Pons (tissue), 1 donor: ENCODE data around the gene SPATA46.

Experiments used
- DNase-seq: peaks from one replicate; pipeline ENCODE4 v3.0.0-alpha.2; 2016; ENCODE audit warnings: low spot score

Gene SPATA46

GRCh38 chr1:162390396-162391185 is 13.9 kb upstream of the SPATA46 start:
- no peak for DNase-seq

- DNase-seq = no peak
These were observed 13.3 kb upstream of the SPATA46 start for GRCh38 chr1:162389971-162390370.

- DNase-seq = no peak
These were observed 12.6 kb upstream of the SPATA46 start for GRCh38 chr1:162389021-162389818.

DNA sequence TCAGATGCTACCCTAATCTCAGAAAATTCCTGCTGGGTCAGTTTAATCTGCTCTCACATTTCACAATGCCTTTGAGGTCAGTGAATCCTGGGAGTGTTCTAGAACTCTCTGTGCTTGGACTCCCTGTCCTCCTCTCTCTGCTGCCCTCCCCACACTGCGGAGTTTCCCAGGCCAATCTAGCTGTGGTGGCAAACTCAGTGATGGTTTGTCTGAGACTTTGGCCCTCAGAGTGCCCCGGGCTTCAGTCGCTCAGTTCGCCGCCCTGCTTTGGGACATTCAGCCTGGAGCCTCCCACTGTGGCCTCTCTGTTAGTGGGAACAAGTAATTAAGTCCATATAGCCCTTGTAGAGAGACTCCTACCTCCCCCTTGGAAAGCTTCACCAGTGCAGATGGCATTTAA is 12.0 kb upstream of the SPATA46 start:
- DNase-seq = no peak

DNA sequence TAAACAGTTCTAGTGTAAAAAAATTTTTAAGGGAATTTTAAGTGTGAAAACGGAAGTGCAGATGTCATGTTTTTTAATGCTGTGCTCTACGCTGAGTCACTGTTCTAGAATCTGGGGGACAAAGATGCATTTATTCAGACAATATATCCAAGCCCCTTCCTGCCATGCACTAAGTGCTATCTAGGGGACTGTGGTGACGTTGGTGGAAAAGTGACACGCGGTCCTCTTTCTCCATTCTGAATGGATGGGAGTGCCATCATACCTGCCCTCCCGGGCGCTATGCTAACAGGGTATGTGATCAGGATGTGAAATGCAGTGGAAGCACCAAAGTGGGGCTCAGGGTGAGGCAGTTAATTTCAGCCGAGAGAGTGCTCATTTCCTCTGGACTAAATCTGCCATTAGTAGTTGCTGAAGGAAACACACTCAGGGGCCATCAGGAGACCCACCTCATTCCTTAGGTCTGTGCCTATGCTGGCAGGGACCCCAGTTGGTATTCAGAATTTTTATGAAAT is 11.5 kb upstream of the SPATA46 start:
- no peak for DNase-seq

DNA sequence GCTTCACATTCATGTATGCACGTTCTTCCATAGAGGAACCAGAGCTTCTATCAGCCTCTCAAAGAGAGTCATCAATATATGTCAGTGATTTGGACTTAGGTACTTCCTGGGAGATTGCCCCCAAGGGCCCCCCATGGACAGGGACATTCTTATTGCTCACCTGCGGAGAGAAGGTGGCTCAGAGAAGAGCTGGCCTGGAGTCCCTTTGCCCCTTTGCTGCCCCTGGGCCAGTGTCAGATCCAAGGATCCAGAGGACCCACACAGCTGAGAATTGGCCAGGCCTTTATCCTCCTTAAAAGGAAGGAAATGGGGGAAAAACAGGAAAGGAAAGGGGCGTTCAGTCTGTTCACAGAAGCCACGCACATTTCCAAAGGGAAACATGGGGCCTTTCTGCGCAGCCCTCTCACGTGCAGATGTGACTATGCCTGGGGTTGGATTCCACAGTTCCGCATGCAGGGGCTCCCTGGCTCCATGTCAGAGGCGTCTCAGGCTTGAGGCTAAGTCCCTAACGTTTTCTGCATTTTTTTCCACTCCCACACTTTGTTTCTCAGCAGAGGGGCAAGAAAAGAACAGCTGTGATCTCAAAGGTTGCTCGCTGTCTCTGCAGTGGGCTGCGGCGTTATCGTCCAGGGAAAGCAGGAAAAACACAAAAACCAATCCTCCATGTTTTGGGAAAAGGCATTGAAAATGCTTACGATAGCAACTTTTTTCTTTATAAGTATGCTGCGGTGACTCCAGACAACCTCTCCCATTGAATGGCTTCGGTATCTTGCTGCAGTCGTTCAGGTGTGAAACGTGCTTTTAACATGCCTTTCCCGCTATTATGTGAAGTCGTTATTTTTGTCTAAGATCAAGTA is 10.8 kb upstream of the SPATA46 start:
- no peak for DNase-seq

DNA sequence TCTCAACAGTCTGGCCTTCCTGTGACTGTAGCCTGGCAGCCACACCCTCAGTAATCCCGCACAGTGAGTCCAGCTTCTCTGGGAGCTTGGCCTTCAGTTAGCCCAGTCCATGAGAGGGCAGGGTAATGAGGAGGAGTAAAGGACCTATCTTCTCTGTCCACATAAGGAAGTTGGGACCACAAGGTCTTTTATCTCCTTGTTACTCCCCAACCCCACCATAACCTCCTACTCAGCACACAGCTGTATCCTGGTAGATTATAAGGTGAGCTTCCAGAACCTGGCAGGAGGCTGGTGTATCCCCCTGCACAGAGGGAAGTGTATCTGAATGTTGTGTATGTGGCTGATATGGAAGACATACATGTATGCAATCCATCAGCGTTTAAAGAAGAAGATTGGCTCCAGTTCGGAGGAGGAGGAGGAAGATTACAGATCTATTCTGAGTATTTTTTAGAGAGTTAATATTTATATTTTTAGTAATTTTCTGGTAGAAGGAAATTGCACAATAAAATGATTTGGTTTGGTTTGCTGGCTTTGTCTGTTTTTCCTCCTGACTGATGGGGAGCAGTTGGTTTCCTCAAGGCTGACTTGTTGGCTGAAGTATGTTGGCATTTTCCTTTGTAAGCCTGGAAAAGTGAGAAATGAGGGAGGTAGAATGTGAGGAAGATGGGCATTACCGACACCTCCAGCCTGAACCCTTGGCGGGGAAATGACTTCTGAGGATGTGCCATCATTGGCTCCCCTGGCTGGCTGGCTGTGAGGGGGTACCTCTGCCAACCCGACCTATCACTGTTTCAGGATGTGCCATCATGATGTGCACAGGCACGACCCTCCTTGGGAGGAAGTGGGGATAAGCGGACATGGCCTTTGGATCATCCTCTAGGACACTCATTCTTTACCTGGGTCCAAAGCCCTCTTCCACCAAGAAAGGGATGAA is 9.9 kb upstream of the SPATA46 start:
- no peak for DNase-seq

DNA sequence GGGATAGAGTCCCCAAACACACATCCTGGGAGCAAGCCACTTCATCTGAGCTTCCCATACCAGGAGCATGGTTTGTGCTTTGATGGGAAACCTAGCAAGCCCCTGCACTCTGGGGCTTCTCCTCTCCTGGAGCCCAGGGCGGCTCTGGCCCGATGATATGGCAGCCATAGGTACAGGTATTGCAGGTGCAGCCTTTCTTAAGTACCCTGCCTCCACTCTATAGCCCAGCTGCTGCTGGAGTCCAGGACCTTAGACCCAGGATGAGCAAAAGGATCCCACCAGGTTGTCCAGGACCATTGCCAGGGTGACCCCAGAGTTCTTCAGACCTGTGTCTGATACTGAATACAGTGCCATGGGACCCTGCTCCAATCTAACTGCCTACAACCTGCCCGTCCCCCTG is 9.0 kb upstream of the SPATA46 start:
- DNase-seq = no peak

- DNase-seq = no peak
These were observed 8.6 kb upstream of the SPATA46 start for GRCh38 chr1:162385280-162385623.

GRCh38 chr1:162384601-162385279 is 8.1 kb upstream of the SPATA46 start:
- no peak for DNase-seq

DNA sequence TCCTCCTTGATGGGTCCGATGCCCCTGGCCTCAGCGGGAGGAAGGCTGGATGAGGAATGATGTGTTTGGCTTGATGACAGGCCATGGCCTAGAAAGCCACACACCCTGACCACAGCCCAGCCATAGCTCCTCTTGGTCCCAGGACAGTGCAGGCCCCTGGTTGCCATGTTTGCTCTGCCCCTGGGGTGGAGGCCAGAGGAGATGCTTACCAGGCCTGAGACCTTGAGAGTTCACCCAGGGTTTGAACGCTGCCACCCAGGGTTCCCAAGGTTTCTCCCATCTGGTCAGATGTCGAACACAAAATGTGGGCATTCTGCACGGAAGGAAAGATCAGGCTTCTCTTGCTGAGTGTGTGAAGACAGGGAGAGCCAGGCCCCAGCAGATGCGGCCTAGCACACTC is 7.5 kb upstream of the SPATA46 start:
- DNase-seq = no peak

GRCh38 chr1:162383516-162383915 is 6.9 kb upstream of the SPATA46 start:
- no peak for DNase-seq

- DNase-seq = no peak
These were observed 6.4 kb upstream of the SPATA46 start for GRCh38 chr1:162383091-162383490.

GRCh38 chr1:162381941-162382750 is 5.5 kb upstream of the SPATA46 start:
- no peak for DNase-seq

DNA sequence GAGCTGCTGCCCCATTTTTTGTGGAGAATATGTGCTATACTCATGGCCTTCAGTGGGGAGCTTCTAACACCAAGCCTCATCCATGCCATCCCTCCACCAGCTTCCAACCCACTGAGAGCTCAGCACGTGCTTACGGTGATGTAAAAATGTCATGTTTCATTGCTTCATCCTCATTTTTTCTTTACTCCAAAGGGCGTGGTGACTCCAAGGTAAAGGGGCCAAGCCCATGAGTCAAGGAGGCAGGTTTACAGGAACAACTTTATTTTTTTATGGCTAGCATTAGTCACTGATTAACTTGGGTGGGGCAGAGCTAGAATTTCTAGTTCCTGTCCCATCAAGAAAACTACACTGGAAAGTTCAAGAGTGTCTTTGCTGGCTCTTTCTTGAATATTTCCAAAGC is 4.7 kb upstream of the SPATA46 start, which contains the start of gene C1orf226:
Gene C1orf226, plus strand, starts transcription at position 346 of the 400 bp plus-strand sequence. CDS start 174 bp downstream, outside the sequence.
- DNase-seq = no peak

DNA sequence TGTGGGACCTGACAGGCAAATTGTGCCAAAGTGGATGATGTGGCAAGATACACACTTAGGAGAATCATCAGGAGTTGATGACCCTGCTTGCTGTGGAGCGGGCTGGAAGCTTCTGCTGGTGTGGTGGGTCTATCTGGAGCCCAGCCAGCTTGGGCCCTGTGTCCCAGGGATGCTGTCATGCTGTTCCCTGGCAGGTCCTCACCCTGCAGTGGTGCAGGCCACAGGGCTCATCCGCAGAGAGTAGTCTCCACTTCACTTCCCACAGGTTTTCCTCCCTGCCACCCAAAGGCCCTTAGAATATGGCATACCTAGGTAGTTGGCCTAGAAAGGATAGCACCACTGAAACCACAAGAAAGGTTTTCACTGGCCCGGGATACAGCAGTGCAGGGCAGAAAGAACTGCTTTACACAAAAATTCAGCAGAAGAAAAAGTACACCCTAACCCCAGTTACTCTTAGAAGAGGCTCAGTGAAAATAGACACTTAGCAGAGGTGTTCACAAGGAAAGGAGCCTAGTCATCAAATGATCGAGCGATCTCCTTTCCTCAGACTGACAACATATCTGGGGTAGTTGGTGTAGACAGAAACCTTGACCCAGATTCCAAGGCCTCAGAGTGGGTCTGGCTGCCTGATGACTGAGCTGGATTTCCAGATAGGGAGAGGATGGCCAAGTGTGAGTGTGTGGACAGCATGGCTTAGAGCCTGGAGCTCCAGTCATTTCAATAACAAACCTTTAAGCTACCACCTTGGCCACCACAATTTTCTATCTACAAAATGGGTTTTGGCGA is 3.6 kb upstream of the SPATA46 start:
- no peak for DNase-seq

DNA sequence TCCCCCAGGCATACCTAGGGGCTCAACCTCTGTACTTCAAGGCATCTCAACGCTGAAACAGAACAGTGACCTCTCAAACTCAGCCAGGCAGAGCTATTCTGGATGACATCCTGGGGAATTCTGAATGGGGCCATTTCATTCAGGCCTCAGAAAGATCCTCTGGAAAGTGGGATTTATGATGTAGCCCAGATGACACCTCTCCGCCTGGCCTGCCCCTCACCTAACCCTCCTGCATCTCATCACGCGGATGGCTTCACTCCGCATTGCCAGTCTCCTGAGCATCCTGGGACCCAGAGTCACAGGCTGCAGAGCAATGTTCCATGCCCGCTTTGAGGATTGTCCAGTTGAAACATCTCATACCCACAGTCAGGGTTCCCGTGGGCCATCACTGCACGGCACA is 1.2 kb downstream of the SPATA46 start:
- DNase-seq = no peak

DNA sequence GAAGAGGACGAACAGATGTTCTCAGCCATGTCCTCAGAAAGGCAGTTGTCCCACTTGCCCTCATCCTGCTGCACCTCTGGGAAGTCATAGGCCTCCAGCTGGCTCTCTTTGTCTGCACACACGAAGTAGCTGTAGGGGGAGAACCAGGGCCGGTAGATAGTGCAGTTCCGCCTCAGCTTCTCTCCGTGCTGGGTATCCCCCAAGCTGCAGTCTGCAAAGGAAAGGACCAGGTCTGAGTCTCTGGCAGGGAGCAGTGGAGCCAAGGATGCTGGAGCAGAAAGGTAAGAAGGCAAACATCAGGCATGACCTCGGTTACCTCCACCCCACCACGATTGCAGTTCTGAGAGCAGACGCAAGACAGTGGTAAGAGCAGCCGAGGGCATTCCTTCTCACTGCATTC is 2.2 kb downstream of the SPATA46 start:
- no peak for DNase-seq
